Activated naive CD8-positive, alpha-beta T cell treated with anti-CD3 and anti-CD28 coated beads, Interleukin-2, amount 10 ng/mL, durations not matched to agents 7 days and 5 days (primary cell): ENCODE results near the gene DBF4. TPM values are rescaled to one million over a fixed set of nuclear protein-coding genes. Genes with fewer than 3 reads are reported as not detected.
"Not testable (repeated sequence)": the region's sequence is repeated elsewhere in the genome, so short reads cannot be mapped to it uniquely, and the experiment has no call there.

ENCODE experiments used
- ATAC-seq: fragments of 150-1000 bp; cut with Tn5 transposase; one replicate; pipeline ENCODE4 v1.10.0; 2021; ENCODE audit warnings: low read depth, moderate library complexity
- POLR2A ChIA-PET: fragments of 350-600 bp; sonication (Branson Sonifier 250); formaldehyde crosslinking; loops from one replicate; lab custom pipeline; 2021; ENCODE audit warnings: antibody characterized with exemption; lab: Charles Lee
- DNase-seq: peaks from one replicate; pipeline ENCODE4 v3.0.0; 2021
- H3K27ac Mint-ChIP-seq: one replicate; pipeline ENCODE4 v1.8.0; 2022; ENCODE audit warnings: mild to moderate bottlenecking, mixed read lengths
- H3K27me3 Mint-ChIP-seq: one replicate; pipeline ENCODE4 v1.8.0; 2022; ENCODE audit warnings: mild to moderate bottlenecking, moderate library complexity, mixed read lengths
- H3K36me3 Mint-ChIP-seq: one replicate; pipeline ENCODE4 v1.8.0; 2021; ENCODE audit warnings: mild to moderate bottlenecking, mixed read lengths
- H3K4me1 Mint-ChIP-seq: one replicate; pipeline ENCODE4 v1.8.0; 2021; ENCODE audit warnings: mixed read lengths
- H3K4me3 Mint-ChIP-seq: one replicate; pipeline ENCODE4 v1.8.0; 2022; ENCODE audit warnings: mild to moderate bottlenecking, moderate library complexity, mixed read lengths
- H3K9me3 Mint-ChIP-seq: one replicate; pipeline ENCODE4 v1.8.0; 2021; ENCODE audit warnings: mixed read lengths
- total RNA-seq, 2 experiments: library from RNA; stranded (reverse); gene quantifications; one replicate each; pipeline ENCODE4 v1.2.3, GENCODE V29; 2021

DBF4 gene
- total RNA-seq, 2 experiments from 2014 or later: 59.5 to 61.2 TPM

DNA sequence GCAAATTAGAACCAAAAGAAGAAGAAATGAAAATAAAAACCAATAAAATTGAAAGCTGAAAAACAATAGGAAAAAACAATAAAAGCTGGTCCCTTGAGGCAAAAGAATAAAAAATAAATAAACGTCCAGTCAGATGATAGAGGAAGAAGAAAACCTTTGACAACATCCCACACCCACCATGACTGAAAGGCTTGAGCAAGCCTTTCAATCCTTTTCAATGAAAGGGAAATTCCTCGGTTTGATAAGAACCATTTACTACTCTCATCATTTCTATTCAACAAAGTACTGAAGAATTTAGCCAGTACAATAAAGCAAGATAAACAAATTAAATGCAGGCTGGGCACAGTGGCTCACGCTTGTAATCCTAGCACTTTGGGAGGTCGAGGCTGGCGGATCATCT lies 3.9 kb upstream of the DBF4 start:
- ATAC-seq (no peak), DNase-seq (no peak)
- Mint-ChIP-seq H3K27ac (no peak overlapping the region), H3K36me3 (peaks cover 54% of the 10 kb centered on the region), H3K27me3 (no peaks in the 10 kb centered on the region), H3K4me3 (no peak overlapping the region), H3K9me3 (peaks cover 16% of the 10 kb centered on the region), H3K4me1 (peaks cover 22% of the 10 kb centered on the region)
- POLR2A ChIA-PET: no interaction called here

DNA sequence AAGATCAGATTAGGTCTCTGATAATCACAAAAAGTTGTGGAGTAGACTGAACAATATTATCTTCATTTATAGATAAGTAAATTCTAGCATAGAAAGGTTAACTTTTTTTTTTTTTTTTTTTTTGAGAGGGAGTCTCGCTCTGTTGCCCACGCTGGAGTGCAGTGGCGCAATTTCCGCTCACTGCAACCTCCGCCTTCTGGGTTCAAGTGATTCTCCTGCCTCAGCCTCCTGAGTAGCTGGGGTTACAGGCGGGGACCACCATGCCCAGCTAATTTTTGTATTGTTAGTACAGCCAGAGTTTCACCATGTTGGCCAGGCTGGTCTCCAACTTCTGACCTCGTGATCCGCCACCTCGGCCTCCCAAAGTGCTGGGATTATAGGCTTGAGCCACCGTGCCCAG lies 3.0 kb upstream of the DBF4 start:
- Mint-ChIP-seq H3K36me3 (peaks cover 46% of the 10 kb centered on the region), H3K4me1 (peaks cover 27% of the 10 kb centered on the region), H3K9me3 (peaks cover 14% of the 10 kb centered on the region)
- POLR2A ChIA-PET, H3K27ac Mint-ChIP-seq, DNase-seq, ATAC-seq, H3K4me3 Mint-ChIP-seq, H3K27me3 Mint-ChIP-seq: not testable (repeated sequence)

DNA sequence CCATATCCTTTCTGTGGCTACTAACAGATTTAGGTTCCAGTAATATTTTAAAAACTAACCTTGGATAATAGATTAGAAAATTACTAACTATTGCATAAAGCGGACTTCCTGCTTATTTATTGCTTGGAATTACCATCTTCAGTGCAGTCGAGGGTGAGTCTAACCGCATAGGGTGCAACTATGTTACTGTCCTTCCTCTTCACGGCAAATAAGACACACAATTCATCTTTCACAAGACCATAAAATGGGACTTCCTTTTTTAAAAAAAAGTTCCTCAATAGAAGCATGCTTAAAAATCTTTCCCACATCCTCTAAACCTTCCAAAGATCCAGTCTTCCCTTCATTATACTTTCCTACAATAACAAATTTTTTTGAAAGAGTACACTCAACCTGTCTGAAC lies 2.2 kb upstream of the DBF4 start:
- Mint-ChIP-seq H3K36me3 (peaks cover 42% of the 10 kb centered on the region), H3K27me3 (no peaks in the 10 kb centered on the region), H3K27ac (peak overlapping the region; percentile 40), H3K4me3 (peak overlapping the region; percentile 86), H3K4me1 (peaks cover 30% of the 10 kb centered on the region), H3K9me3 (peaks cover 14% of the 10 kb centered on the region)
- ATAC-seq (no peak), DNase-seq (no peak)
- POLR2A ChIA-PET: no interaction called here

DNA sequence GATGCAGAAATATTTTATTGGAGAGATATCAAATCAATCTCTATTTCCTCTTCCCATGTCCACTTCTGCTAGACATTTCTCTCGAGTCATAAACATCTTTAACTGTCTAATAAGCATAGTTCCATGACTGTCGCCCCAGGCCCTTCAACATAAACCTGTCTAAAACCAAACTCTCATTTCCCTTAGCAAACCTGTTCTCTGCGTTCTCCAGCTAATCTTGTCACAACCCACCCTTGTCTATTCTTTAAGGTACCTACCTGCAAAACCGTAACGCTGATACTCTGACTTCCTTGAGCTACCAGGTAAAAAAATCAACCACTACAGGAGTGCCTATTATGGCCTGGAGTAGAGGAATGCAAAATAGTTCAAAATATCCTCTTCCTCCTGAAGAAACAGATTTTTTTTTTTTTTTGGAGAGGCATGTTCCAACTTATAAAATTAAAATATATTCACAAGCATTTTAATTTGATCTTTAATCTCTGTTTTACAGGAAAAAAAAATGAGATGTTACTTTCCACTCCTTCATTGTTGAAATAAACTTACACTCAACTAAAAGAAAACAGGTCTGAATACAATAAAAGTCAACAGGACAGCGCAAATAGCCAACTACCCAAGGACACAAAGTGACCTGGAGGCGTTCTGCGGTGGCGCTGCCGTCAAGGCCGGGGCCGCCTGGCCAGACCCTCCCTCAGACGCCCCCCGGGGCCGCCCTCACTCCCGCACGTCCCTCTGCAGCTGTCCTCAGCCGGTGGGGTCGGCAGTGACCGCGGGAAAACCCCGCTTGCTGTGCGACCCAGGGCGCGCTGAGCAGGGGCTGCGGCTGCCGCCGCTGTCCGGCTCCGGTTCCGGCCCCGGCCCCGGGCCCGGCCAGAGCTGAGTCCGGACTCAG lies 898 bp upstream of the DBF4 start:
- POLR2A ChIA-PET: interaction anchor here (1.0 to 2.2 kb wide), 4 partner anchors 36 to 343 kb away, joined by 3 to 12 read pairs (median 4); partner anchors contain the start of genes ABCB1 and ADAM22
- Mint-ChIP-seq H3K27me3 (no peaks in the 10 kb centered on the region), H3K4me3 (peak overlapping the region; percentile 86), H3K36me3 (peaks cover 40% of the 10 kb centered on the region), H3K4me1 (peaks cover 38% of the 10 kb centered on the region), H3K9me3 (peaks cover 13% of the 10 kb centered on the region), H3K27ac (peak overlapping the region; percentile 95)
- DNase-seq: no peak
- peak; percentile 1 for ATAC-seq

DNA sequence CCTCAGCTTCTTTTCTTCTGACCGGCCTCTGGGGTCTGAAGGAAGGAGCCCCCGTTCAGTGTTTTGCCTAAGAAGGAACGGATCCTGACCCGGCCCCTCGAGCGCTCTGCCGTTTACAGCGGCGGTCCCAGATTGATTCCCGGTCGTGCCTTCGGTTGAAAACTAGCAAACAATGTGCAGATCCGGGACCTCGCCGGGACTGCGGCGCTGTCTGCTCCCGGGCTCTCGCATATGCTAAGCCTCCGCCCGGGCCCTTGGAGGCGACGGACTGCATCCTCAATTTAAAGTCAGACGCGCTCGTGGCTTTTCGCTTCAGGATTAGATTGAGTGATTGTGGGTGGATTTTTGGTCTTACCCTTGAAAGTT lies 559 bp downstream of the DBF4 start:
- Mint-ChIP-seq H3K36me3 (peaks cover 31% of the 10 kb centered on the region), H3K27me3 (no peaks in the 10 kb centered on the region), H3K27ac (peak overlapping the region; percentile 95), H3K4me1 (peaks cover 41% of the 10 kb centered on the region), H3K9me3 (peaks cover 7% of the 10 kb centered on the region), H3K4me3 (peak overlapping the region; percentile 86)
- POLR2A ChIA-PET: interaction anchor here (1.0 to 2.2 kb wide), 4 partner anchors 57 to 659 kb away, joined by 3 to 12 read pairs (median 3); partner anchors contain the start of genes ABCB1 and ADAM22
- ATAC-seq (peak; percentile 23), DNase-seq (peak; percentile 63)

DNA sequence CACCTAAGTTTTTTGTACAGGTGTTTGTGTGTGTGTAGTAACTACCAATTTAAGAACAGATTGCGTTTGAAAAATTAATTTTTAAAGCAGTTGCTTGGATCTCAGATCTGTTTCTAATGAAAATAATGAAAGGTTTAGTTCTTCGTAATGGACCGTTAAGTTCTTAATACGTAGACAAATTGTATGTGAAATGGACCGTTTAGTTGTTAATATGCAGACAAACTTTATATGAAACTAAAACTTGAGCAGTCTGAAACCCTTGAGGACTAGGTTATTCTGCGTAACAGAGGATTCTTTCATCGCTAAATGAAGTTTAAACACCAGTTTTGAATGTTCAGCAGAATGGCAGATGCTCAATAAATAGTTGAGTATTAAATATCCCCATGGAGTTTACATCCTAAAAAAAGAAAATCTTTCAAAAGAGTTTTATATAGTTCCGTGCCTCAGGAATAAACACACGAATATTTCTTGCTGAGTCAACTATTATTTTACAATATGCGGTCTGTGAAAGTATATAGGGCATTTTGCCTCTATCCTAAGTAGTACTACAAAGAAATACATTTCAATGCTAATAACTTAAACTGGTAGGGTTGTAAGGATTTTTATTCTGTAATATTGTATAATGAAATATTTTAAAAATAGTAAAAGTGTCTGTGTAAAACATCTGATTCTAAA lies 1.2 kb downstream of the DBF4 start:
- no peaks in the 10 kb centered on the region for H3K27me3 Mint-ChIP-seq
- ATAC-seq (no peak), DNase-seq (no peak)
- POLR2A ChIA-PET: interaction anchor here (2.2 kb wide), 1 partner anchor 56 kb away, joined by 12 read pairs; the partner anchor contains the start of gene ADAM22
- peaks cover 2% of the 10 kb centered on the region for H3K9me3 Mint-ChIP-seq
- peak overlapping the region; percentile 86 for H3K4me3 Mint-ChIP-seq
- peaks cover 28% of the 10 kb centered on the region for H3K36me3 Mint-ChIP-seq
- peaks cover 41% of the 10 kb centered on the region for H3K4me1 Mint-ChIP-seq
- peak overlapping the region; percentile 95 for H3K27ac Mint-ChIP-seq

DNA sequence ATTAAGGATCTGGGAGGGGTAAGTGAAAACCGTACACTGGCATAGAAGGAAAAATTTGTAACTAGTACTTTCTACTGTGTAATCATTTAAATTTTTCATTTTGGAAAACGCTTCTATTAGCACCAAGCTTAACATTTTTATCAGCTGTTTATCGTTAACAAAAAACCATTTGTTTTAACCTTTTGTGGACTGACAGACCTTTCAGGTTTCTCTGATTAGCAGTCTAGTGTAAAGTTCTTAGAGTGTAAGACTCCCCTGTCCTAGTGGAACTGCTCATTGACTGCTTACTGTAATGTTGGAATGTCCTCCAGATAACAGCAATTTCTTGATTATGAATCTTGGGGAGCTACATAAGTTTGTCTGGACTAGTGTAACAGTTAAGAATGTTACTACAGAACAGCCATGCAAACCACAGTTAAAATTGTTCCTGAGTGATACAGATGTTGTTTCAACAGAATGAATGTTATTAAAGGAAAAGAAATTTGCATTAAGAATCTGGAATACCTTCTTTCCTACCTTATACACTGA lies 2.0 kb downstream of the DBF4 start:
- Mint-ChIP-seq H3K4me1 (peaks cover 40% of the 10 kb centered on the region), H3K36me3 (peaks cover 24% of the 10 kb centered on the region), H3K4me3 (peak overlapping the region; percentile 86), H3K9me3 (no peaks in the 10 kb centered on the region), H3K27ac (peak overlapping the region; percentile 47), H3K27me3 (no peaks in the 10 kb centered on the region)
- DNase-seq: no peak
- POLR2A ChIA-PET: no interaction called here
- no peak for ATAC-seq

DNA sequence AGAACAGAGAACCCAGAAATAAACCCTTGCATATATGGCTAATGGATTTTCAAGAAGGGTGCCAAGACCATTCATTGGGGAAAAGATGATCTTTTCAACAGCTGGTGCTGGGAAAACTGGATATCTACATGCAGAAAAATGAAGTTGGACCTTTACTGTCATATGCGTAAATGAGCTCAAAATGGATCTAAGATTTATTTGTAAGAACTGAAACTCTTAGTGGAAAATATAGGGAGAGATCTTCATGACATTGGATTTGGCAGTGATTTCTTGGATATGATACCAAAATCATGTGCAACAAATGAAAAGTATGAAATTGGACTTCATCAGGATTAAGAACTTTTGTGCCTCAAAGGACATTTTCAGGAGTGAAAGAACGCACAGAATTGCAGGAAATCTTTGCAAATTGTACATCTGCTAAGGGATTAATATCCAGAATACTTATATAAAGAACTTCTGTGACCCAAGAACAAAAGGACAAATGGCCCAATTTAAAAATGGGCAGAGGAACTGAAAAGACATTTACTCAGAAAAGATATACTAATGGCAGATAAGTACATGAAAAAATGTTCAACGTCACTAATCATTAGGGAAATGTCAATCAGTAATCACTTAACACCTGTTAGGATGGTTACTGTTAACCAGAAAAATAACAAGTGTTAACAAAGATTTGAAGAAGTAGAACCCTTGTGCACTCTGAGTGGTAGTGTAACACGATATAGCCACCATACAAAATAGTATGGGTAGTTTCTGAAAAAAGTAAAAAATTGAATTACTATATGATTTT lies 6.1 kb downstream of the DBF4 start:
- POLR2A ChIA-PET: no interaction called here
- Mint-ChIP-seq H3K27ac (no peak overlapping the region), H3K27me3 (no peaks in the 10 kb centered on the region), H3K36me3 (peaks cover 25% of the 10 kb centered on the region), H3K9me3 (no peaks in the 10 kb centered on the region), H3K4me1 (peaks cover 29% of the 10 kb centered on the region), H3K4me3 (no peak overlapping the region)
- ATAC-seq (no peak), DNase-seq (no peak)

DNA sequence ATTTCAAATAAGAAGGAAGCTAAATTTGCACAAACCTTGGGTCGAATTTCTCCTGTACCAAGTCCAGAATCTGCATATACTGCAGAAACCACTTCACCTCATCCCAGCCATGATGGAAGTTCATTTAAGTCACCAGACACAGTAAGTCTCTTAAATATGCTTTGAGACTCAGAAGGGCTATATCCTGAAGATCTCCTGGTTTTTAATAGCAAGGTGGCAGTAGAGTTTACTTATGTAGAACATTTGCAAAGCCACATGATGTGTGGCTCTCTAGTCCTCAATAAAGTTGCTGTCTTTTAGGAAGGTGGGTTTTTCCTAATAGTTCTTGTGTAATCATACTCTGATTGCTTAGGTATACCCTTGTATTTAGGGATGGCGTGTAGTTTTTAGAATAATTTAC lies 8.7 kb downstream of the DBF4 start:
- DNase-seq: no peak
- Mint-ChIP-seq H3K4me1 (peaks cover 19% of the 10 kb centered on the region), H3K4me3 (no peak overlapping the region), H3K27me3 (no peaks in the 10 kb centered on the region), H3K27ac (no peak overlapping the region), H3K9me3 (no peaks in the 10 kb centered on the region), H3K36me3 (peaks cover 24% of the 10 kb centered on the region)
- ATAC-seq: no peak
- POLR2A ChIA-PET: no interaction called here

DNA sequence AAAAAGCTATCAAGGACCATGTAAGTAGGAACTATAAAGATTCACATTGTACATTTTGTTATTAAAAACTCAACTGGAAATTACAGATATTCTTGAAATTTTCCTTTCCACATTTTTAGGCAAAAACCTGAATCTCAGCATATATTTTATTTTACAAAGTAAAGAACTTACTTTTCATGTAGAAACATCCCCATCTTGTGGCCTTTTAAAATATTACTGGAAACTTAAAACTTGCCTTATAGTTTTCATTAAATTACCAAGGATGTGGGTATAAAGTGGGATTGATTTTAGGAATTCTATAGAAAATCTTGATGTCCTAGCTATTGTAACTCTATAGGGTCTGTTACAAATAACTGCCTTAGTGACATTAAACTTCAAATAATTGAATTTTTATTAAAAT lies 10.6 kb downstream of the DBF4 start:
- POLR2A ChIA-PET: interaction anchor here (0.7 kb wide), 1 partner anchor 12 kb away, joined by 5 read pairs; no protein-coding TSS in a partner anchor
- H3K9me3 Mint-ChIP-seq: no peaks in the 10 kb centered on the region
- H3K27ac Mint-ChIP-seq: no peak overlapping the region
- no peak overlapping the region for H3K4me3 Mint-ChIP-seq
- DNase-seq (no peak), ATAC-seq (no peak)
- no peaks in the 10 kb centered on the region for H3K27me3 Mint-ChIP-seq
- H3K4me1 Mint-ChIP-seq: peaks cover 16% of the 10 kb centered on the region
- H3K36me3 Mint-ChIP-seq: peaks cover 24% of the 10 kb centered on the region

DNA sequence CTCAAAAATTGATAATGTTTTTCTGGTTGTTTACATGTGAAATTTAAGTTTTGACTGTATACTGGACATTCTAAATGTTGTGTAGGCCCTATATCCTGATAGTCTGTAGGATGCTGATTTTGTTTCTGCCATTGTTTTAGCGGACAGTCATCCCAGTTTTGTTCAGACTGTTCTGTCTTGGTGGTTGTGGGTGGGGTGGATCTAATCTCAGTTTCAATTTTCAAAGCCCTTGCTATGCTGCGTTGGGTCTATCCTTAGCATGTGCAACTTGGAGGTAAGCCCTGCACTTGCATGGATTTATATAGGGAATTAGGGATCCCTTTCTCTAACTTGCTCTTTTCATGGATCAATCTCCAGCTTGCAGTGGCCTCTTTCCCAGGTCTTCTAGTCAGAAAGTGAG lies 19.1 kb downstream of the DBF4 start:
- Mint-ChIP-seq H3K36me3 (peaks cover 33% of the 10 kb centered on the region), H3K9me3 (no peaks in the 10 kb centered on the region), H3K27me3 (no peaks in the 10 kb centered on the region), H3K27ac (no peak overlapping the region), H3K4me3 (no peak overlapping the region), H3K4me1 (peaks cover 8% of the 10 kb centered on the region)
- POLR2A ChIA-PET: no interaction called here
- ATAC-seq: no peak
- DNase-seq: no peak

DNA sequence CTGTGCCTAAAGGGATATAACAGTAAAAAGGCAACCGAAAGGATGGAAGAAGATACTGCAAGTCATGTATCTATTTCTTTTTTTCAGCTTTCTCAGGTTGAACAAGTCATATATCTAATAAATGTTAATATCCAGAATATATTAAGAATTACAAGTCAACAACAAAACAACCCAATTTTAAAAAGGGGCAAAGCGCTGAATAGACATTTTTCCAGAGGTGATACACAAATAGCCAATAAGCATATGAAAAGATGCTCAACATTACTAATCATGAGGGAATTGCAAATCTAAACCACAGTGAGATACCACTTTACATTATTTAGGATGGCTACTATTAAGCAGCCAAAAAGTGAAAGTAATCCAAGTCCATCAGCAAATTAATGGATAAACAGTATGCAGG lies 23.0 kb downstream of the DBF4 start:
- POLR2A ChIA-PET: no interaction called here
- Mint-ChIP-seq H3K27ac (no peak overlapping the region), H3K36me3 (peaks cover 29% of the 10 kb centered on the region)

More for the DNA sequence above, 23.0 kb downstream of the DBF4 start:
- ATAC-seq (no peak), DNase-seq (no peak)
- Mint-ChIP-seq H3K27me3 (no peaks in the 10 kb centered on the region), H3K9me3 (no peaks in the 10 kb centered on the region), H3K4me1 (peaks cover 4% of the 10 kb centered on the region), H3K4me3 (no peak overlapping the region)
